ENCODE data around the gene BMP8B.

GRCh38 chr1:39788426-39788757 lies 273 bp downstream of the BMP8B start:
- TF ChIP-seq CTCF (IDR thresholded peaks at IDR 0.05; ENCODE audit: insufficient read depth, low read length, poor library complexity, severe bottlenecking), result no peak
- no peak for TF ChIP-seq EZH2phosphoT487 (conservative IDR thresholded peaks at IDR 0.05; ENCODE audit: low read length)

Measured in SU-DHL-6 (cell line).